GM21360 (cell line): ENCODE measurements around the gene FAM236C.
"Not testable (repeated sequence)": the region's sequence is repeated elsewhere in the genome, so short reads cannot be mapped to it uniquely, and the experiment has no call there.

ENCODE experiments used
- ATAC-seq: cut with Tn5 transposase; IDR thresholded peaks from one replicate; pipeline ENCODE4 v1.9.1; 2021; ENCODE audit warnings: mild to moderate bottlenecking, moderate library complexity; ENCODE audit not compliant: unreplicated experiment

FAM236C gene

GRCh38 chrX:72912315-72912714, at the start of gene FAM236C:
Gene FAM236C (plus strand): TSS chrX:72912615. CDS start chrX:72912715, 100 bp downstream.
- not testable (repeated sequence) for ATAC-seq

GRCh38 chrX:72882898-72883297, 29.5 kb upstream of the FAM236C start:
- ATAC-seq = not testable (repeated sequence)

- ATAC-seq = not testable (repeated sequence)
Observed at GRCh38 chrX:72889740-72890139, 22.7 kb upstream of the FAM236C start.

DNA sequence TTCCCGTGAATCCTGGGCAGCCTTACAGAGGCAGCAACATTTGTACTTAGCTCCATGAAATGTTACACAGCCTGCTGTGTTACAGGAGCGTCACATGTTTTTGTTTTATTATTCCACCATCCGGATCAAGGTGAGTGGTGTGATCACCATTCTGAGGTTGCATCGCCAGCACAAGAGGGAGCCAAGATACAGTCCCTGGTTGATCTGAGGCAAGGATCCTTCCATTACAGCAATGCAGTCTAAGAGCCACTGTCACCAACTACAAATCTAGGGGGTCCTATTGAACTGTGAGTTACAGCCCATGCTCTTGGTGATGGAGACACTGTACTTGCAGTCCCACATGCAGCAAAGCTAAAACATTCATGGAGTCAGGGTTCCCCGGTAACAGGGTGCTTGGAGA, 3.7 kb downstream of the FAM236C start:
- ATAC-seq = not testable (repeated sequence)

GRCh38 chrX:72932283-72932682, 19.9 kb downstream of the FAM236C start:
- not testable (repeated sequence) for ATAC-seq

DNA sequence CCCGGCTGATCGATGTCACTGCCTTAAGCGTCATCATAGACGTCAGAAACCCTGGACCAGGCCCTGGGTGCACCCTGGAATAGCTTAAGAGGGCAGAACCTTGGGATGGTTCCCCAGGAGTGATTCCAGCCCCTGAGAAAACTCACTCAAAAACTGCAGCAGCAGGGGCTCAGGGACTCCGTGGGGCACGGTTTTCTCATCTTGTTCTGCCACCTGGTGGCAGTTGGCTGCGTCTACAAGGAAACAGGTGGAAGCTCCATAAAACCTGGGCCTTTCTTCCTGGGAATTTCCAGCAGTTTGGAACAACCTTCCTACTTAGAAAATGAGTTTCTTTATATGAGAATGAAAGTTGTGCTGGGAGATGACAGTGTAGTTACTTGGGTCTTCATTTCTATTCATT, 24.0 kb downstream of the FAM236C start:
- ATAC-seq = peak; percentile 54

GRCh38 chrX:72936882-72937455, 24.6 kb downstream of the FAM236C start:
- not testable (repeated sequence) for ATAC-seq

- ATAC-seq = not testable (repeated sequence)
Observed at GRCh38 chrX:72937906-72938305, 25.5 kb downstream of the FAM236C start, which contains the start of gene FAM236A. Gene FAM236A (plus strand): TSS chrX:72938206. CDS start chrX:72938263, 57 bp downstream.

DNA sequence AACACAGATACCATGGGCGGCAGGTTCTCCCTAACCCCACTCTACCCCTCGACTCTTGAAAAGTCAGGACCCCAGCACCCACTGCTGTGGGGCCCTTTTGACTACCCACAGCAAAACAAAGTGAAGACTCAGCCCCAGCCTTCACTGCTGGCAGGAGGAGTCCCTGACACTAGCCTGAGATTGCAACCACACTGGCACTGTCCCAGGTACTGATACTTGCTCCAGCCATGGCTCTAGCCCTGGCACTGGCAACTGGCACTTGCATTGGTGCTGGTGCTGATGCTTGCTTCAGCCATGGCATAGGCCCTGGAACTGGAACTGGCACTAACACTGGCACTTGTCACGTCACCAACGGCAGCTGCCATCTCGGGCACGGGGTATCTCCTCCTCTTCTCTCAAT, 29.9 kb downstream of the FAM236C start:
- not testable (repeated sequence) for ATAC-seq

- peak; percentile 68 for ATAC-seq
Observed at GRCh38 chrX:72943035-72943818, 30.8 kb downstream of the FAM236C start.

DNA sequence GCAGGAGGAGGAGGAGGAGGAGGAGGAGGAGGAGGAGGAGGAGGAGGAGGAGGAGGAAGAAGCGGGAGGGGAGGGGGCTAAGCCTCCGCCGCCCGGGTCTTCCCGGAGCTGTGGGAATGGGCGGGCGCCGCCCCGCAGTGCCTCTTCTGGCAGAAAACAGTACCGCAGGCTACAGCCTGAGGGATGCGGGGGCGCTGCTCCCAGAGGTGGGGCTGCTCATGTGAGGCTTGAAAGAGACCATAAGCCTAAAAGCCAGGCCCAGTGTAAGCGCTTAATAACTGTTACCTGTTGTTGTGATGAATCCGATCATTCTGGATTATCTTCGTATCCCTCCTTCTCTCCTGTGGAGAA, 31.4 kb downstream of the FAM236C start, which contains the start of gene DMRTC1:
Gene DMRTC1 (minus strand): TSS at position 19 of the 351 bp plus-strand sequence. CDS start 68,143 bp downstream, outside the sequence.
- peak; percentile 87 for ATAC-seq

DNA sequence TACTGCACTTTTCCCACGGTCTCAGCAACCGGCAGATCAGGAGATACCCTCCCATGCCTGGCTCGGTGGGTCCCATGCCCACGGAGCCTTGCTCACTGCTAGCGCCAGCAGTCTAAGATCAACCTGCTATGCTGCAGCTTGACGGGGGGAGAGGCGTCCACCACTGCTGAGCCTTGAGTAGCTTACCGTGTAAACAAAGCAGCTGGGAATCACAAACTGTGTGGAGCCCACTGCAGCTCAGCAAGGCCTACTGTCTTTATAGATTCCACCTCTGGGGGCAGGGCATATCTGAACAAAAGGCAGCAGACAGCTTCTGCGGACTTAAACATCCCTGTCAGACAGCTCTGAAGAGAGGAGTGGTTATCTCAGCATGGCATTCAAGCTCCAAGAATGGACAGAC, 47.6 kb downstream of the FAM236C start:
- not testable (repeated sequence) for ATAC-seq
